Stimulated activated CD8-positive, alpha-beta memory T cell treated with anti-CD3 and anti-CD28 coated beads, Interleukin-15, amount 100 ng/mL, for 1 hour (primary cell): ENCODE data around the gene CDC23.
A peak's percentile ranks its signal among the peaks of the same experiment; 100 is the strongest.
"Not testable (repeated sequence)": the region's sequence is repeated elsewhere in the genome, so short reads cannot be mapped to it uniquely, and the experiment has no call there.

ENCODE experiments used
- DNase-seq: peaks from one replicate; pipeline ENCODE4 v3.0.0-alpha.2; 2020; ENCODE audit warnings: low read depth

The CDC23 gene, protein sequence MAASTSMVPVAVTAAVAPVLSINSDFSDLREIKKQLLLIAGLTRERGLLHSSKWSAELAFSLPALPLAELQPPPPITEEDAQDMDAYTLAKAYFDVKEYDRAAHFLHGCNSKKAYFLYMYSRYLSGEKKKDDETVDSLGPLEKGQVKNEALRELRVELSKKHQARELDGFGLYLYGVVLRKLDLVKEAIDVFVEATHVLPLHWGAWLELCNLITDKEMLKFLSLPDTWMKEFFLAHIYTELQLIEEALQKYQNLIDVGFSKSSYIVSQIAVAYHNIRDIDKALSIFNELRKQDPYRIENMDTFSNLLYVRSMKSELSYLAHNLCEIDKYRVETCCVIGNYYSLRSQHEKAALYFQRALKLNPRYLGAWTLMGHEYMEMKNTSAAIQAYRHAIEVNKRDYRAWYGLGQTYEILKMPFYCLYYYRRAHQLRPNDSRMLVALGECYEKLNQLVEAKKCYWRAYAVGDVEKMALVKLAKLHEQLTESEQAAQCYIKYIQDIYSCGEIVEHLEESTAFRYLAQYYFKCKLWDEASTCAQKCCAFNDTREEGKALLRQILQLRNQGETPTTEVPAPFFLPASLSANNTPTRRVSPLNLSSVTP

DNA sequence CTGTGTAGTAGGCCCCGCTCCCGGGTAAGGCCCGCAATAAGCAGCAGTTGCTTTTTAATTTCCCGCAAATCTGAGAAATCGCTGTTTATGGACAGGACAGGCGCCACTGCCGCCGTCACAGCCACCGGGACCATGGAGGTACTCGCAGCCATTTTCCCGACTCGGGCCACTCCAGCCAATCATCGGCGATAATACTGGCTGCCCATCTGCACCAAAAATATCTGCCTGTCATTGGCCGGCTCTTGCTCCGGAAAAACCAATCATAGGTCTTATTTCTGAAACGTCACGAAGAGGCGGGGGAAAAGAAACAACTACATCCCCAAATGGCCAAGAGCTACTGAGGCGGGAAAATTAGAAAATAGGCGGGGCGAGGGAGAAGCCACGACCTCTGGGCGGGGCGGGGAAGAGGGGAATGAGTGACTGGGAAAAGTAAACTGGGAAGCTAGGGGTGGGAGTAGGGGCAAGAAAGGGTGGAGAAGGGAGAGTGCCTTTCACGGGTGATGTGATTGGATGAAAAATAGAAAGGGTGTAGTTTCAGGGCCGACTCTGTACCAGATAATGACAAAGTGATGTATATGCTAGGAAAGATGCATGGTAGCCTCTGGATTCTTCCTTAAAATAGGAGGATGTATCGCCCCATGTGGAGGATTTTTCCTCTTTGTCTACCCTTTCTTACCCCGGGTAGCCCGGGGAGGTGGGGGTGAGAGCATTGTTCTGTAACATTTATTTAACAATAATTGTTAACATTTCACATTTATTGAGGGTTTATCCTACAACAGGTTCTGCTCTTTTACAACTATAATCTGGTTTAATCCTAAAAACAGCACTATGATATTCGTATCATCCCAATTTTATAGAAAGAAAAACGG lies at the start of gene CDC23:
Gene CDC23, minus strand, starts transcription at position 163 of the 869 bp plus-strand sequence. Its CDS starts 11 bp downstream, at position 152.
- peak; percentile 78 for DNase-seq

DNA sequence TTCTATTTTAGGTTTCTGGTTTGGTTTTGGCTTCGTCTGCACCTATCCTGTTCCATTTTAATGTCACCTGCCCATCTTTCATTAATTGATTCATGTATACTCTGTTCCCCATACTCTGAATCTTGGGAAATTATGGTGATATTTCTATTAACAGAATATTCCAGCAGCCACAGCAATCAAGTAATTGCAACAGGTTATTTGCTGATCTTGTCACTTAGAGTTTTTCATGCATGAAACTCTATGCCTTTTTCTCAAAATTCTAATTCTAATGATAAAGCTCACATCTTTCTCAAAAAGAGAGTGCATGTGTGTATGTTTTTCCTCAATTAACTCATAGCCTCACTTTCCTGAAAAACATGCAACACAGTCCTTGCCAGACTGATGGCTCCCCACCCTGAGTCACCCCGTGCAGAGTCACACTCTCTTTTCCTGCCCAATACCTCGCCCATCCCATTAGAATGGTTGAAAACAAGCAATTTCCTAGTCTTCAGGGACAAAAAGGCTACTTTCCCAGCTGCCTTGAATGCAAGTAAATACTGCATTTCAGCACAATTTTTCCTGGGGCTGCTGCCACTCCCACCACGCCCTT lies 45.7 kb upstream of the CDC23 start:
- DNase-seq: no peak

DNA sequence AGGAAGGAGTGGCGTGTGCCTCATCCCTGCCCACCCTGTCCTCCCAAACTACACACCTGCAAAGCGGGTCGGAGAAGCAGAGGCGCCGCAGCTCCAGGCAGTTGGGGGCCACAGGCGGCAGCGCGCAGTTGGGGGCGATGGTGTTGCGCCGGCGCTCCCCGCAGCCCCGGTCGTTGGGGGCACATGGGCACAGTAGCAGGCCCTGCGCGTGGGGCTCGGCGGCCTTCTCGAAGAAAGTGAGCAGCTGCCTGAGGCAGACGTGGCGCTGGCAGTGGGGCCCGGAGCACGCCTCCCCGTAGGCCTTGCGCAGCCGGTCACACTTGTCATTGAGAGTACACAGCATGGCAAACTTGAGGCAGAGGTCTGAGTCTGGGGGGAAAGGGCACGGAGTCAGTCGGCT lies 44.5 kb upstream of the CDC23 start:
- DNase-seq: no peak

DNA sequence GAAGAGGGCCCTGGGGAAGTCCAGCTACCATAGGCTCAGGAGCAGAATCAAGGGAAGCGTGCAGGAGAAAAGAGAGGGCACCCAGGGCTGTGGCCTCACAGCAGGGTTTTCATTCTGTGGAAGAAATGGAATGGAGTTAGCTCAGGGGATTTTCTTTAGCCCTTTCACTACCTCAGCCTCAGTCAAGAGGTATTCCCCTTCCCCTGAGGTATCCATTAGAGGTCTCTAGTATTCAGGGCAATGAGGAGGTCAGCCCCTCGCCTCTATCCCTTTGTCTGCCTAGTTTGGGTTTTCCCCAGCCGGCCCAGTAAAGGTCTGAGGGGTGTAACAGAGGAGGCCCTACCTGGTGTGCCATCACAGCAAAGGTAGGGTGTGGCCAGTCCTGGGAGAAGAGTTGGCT lies 39.8 kb upstream of the CDC23 start:
- DNase-seq: no peak

DNA sequence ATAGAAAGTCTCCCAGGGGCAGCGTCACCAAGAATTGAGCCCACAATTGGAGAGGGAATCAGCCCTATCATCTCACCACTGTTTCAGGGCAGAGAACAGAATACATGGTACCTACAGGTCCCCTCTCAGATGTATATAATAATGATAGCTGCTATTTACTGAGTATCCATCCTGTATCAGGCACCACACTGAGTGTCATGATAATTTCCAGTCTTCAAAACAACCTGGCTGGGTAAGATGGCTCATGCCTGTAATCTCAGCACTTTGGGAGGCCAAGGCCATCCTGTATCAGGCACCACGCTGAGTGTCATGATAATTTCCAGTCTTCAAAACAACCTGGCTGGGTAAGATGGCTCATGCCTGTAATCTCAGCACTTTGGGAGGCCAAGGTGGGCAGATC lies 34.7 kb upstream of the CDC23 start:
- not testable (repeated sequence) for DNase-seq

DNA sequence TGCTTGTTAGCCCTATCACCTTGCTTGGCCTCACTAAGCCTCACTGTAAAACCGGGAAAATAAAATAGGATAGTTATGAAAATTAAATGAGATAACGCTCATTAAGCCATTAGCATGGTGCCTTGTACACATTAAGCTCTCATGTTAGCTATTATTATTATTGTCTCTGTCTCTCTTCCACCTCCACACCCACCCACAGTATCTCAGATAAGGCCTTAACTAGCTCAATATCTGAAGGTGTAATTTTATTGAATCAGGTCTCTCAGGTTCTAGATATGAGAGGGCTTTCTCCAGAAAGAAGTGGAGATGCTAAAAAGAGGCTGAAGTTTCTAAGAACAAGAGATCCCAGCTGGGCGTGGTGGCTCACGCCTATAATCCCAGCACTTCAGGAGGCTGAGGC lies 33.7 kb upstream of the CDC23 start:
- no peak for DNase-seq

DNA sequence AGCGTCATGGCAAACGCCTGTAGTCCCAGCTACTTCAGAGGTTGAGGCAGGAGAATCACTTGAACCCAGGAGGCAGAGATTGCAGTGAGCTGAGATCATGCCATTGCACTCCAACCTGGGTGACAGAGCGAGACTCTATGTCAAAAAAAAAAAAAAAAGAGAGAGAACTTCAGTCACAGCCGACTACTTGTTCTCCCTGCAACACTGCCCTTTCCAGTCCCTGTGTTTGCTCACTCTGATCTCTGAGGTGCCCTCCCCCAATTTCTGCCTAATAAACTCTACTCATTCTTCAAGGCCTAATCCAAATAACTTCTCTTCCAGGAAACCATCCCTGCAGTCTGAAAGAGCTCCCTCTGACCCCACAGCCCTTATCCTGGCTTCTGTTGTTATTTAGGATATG lies 33.2 kb upstream of the CDC23 start:
- no peak for DNase-seq

DNA sequence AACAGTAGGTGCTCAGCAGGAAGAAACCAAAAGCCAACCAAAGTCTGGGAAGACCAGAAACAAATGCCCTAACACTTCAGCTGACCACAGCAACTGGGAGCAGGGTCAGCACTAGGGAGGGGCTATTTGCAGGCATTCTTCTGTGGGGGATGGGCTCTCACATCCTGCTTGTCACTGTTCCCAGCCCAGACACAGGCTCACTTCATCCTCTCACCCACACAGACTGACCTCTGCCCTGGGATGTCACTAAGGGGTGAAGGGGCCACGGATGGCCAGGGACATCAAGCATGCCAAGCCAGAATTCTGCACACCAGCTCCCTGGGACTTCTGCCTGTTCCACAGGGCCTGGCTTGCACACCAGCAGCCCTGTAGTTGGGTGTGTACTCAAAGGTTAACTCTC lies 32.6 kb upstream of the CDC23 start:
- DNase-seq: no peak

DNA sequence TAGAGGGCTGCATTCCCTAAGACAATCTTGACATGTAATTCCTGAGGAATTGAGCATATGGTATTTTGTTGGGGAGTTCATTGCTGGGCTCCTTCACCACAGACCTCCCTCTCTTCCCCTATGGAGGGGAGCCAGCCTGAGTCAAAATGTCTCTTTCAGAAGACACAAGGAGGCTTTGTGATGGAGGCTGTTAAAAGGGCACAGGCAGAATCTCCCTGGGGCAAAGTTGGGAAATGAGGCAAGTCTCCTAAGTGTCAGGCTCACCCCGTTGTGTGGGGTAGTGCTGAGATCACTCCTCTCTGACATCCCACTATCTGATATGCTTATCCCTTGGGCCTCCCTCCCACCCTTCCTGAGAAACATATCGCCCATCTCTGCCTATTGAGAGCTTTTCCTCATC lies 30.7 kb upstream of the CDC23 start:
- no peak for DNase-seq

DNA sequence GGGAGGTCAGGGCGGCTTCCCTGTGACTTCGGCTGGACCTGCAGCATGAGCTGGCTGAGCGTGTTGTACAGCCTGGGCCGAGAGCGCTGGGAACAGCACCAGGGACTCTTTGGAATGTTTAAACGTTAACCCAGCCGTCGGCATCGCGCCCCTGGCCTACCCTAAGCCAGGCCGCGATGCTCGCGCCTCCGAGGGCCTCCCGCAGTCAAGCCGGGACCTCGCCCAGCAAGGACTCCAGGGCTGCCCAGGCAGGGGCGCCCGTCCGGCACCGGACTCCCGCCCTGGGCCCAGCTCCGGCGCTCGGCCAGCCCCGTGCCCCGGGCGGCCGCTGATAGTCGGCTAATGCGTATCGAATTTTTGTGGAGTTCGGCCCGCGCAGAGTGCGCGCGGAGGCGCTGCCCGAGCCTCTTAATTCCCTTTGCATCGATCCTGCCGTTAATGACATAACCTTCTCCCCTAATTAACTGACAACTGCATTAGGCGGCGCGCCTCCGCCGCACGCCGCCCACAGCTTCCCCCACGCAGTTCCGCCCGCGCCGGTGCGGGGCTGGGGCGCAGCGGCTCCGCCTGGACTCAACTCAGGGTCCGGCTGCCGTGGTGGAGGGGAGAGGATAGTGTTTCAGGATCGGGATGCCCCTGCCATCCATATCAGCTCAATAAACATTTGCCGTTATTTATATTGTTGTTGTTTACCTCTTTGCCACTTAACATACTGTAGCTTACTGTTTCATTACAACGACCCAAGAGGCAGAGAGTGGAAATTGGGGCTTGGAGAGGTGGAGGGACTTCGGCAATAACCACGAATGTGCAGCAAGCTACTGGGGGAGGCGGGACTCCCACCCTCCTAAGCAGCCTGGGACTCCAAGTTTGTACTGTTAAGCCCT lies 28.8 kb upstream of the CDC23 start:
- no peak for DNase-seq

DNA sequence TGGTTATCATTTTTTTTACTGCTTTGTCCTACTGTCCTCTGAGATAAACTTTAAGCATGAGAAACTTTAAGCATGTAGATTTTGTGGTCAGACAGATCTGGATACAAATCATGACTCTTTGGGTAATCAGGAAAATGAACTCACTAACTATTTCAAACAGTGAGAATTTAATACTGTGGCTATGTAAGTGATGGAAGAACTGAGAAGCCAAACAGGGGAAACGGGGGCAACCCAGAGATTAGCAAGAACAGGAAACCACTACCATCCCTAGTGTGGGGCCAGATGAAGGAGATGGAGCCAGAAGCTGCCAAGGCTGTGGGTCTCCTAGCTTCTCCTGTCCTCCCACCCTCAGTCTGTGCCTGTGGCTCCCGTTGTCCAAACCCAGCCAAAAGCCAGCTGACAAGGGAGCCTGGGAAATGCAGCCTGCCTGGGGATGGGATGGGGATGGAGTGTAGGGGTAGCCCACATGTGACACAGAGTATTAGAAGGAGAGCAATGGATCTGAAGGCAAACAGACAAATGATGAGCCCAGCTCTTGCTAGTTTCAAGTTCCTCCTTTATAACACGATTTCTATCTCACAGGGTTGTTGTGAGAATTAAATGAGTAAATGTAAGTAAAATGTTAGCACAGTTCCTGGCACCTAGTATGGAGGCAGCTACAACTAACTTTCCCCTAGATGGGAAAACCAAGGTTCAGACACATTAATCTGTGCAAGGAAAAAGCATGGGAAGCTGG lies 27.7 kb upstream of the CDC23 start:
- DNase-seq: no peak

DNA sequence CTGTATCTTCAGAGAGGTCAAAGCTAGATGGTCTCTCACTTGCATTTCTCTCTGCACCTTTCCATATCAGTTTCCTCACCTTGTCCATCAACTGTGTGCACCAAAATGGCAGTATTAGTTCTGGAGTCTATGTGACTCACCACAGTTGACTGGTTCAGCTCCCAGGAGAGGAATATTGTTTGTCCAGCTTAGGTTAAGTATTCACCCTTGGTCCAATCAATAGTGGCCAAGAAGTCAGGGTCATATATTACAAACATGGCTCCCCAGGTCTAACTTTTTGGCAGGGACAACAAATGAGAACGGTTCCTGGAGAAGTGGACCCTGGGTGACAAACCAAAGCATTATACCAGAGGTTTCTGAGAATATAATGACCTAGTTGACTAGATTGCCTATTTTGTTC lies 24.9 kb upstream of the CDC23 start:
- no peak for DNase-seq

DNA sequence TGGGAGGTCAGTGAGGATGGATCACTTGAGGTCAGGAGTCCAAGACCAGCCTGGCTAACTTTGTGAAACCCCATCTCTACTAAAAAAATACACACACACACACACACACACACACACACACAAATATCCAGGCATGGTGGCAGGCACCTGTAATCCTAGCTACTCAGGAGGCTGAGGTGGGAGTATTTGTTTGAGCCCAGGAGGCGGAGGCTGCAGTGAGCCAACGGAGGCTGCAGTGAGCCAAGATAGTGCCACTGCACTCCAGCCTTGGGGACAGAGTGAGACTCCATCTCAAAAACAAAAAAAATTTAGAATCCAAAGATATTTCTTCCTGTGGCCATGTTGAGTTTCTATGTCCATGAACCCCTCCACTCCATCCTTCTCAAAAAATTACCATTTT lies 21.5 kb upstream of the CDC23 start:
- no peak for DNase-seq

DNA sequence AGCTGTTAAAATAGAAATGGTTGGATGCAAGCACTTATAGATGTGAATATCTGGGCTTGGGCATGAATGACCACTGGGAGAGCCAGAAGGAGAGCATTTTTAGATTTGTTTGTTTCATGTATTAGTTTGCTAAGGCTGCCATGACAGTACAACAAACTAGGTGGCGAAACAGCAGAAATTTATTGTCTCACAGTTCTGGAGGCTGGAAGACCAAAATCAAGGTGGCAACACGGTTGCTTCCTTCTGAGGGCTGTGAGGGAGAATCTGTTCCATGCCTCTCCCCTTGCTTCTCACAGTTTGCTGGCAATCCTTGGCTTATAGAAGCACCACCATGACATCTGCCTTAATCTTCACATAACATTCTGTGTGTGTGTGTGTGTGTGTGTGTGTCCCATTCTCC lies 20.2 kb upstream of the CDC23 start:
- DNase-seq: no peak

DNA sequence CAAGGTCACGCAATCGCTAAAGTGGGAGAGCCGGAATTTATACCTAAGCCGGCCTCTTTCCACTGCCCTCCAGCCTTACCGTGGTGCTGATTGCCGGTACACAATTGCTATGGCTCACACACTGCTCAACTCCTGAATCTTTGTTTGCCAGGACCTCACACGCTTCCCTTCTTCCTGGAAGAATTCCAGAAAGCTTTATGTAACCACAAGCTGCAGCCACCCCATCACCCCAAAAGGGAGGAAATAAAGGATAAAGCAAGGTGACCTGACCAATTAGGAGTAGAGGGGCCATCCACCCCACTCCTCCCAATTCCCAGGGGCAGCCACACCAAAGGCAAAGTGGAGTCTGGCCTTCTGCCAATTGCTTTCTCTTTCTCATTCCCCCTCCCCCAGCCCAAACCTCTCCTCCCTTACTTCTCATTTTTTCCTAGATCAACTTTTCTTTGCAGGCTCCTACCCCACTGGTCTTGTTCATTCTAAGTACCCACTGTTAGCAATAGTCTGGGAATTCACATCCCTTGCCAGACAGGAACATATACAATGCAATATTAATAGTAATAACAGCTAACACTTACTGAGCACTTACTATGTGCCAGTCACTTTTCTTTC lies 18.0 kb upstream of the CDC23 start:
- DNase-seq: no peak

DNA sequence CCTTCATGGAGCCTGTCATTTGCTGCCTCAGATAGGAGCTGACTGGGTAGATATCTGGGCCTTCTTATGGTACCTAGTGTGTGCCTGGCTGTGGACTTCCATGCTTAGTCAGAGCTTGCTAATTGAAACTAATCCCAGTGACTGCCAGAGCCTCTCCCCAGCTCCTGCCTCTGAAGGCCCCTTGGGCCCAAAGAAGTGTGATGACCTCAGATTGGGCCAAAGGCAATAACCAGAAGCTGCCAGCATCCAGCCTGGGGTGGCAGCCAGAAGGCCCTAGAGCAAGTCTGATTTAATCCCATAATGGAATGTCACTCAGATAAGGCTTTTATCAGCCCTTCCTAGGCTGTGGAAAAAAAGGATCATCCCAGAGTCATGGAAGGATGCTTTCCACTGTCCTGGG lies 17.1 kb upstream of the CDC23 start:
- DNase-seq: no peak

DNA sequence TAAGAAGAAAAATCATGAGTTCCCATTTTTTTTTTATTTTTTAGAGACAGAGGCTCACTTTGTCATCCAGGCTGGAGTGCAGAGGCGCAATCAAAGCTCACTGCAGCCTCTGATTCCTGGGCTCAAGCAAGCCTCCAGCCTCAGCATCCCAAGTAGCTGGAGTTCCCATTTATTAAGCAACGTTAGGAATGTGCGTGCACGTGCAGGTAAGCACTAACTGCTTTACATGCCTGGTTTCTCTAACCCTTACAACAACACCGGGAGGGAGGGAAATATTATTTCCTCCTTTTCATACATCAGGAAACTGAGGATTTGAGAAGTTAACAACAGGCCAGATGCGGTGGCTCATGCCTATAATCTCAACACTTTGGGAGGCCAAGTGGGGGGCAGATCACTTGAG lies 16.3 kb upstream of the CDC23 start:
- DNase-seq: no peak

DNA sequence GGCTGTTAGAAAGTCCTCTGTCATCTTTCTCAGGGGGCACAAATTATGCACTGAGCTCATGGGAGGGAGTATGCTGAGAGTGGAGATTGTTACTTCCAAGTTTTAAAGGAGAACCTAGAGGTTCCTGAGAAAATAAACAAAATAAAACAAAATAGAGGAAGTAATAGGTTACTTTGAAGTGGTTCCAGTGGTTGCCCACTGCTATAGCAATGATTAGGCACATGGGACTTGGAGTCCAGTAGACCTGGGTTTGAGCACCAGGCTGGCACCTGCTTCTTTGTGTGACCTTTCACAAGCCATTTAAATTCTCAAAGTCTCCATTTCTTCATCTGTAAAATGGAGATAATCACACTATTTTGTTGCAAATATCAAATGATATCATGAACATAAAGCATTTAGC lies 13.8 kb upstream of the CDC23 start:
- no peak for DNase-seq

DNA sequence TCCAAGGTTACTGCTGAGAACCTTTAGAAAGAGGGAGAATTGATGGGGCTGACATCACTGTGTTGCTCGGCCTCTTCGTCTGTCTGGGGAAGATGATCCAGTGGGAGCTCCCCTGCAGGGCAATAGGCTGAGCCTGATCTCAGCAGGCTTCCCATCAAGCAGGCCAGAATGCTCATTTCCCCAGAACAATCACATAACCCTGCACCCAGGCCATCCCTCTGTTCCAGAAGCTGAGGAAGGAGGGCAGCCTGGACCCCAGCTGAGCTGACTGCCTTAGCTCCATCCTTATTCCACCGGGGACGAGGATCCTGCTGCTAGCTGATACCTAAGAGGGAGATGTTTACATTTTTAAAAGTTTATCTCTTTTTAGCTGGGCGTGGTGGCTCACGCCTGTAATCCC lies 11.6 kb upstream of the CDC23 start:
- DNase-seq: no peak

DNA sequence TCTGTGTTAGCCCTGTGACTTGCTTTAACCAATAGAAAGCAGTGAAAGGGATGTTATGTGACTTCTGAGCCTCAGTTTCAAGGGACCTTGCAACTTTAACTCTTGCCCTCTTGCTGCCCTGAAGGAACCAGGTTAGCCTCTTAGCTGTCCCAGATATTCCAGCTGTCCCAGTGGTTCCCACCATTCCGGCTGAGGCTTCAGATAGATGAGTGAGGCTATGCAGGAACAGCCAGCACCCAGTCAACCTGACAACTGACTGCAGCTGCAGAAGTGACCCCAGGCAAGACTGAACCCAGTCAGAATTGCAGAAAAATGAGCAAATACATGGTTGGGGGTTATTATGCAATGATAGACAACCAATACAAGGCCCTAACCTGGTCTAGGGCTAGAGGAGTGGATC lies 10.4 kb upstream of the CDC23 start:
- no peak for DNase-seq
